Right cardiac atrium (tissue), 5 donors: ENCODE results near the gene KRTAP24-1. TPM values are rescaled to one million over a fixed set of nuclear protein-coding genes. Genes with fewer than 3 reads are reported as not detected.

Source experiments
- ATAC-seq, 2 donors: fragments of 200-7000 bp; cut with Tn5 transposase; one replicate each; pipeline versions ENCODE4 v1.8.0 to v1.9.1; 2020; ENCODE audit warnings: moderate library complexity in 2 of 2, mild to moderate bottlenecking in 1 of 2
- DNase-seq, 3 donors: peaks; one replicate each; pipeline ENCODE4 v3.0.0-alpha.2; 2020
- H3K27ac ChIP-seq: one replicate; pipeline ENCODE4 v1.5.1; 2013; ENCODE audit warnings: mild to moderate bottlenecking, low read length, control low read depth, moderate library complexity
- H3K27me3 ChIP-seq: one replicate; pipeline ENCODE4 v1.6.1; 2013; ENCODE audit not compliant: control insufficient read depth, insufficient read depth
- H3K4me1 ChIP-seq: one replicate; pipeline ENCODE4 v1.6.1; 2013; ENCODE audit warnings: low read length; ENCODE audit not compliant: control insufficient read depth, insufficient read depth
- H3K4me3 ChIP-seq: one replicate; pipeline ENCODE4 v1.5.1; 2013; ENCODE audit warnings: low read length, control low read depth
- H3K9me3 ChIP-seq: one replicate; pipeline ENCODE4 v1.6.1; 2013; ENCODE audit warnings: low read length; ENCODE audit not compliant: control insufficient read depth
- WGBS: extraction: QIAGEN DNeasy Blood & Tissue Kit; methylation state at CpG from one replicate; pipeline ENCODE4 v1.1.7; 2013; 5-methylcytosine and 5-hydroxymethylcytosine counted together
- intact Hi-C, 4 donors: fragments of 100-400 bp; cut with DNase I; formaldehyde crosslinking; loops; one replicate each; pipeline versions ENCODE4 v1.11.0 to v1.14.0; 2022 to 2023
- polyA plus RNA-seq: library from polyadenylated mRNA; stranded (reverse); fragments of 200-250 nt; gene quantifications from one replicate; pipeline ENCODE4 v1.2.3, GENCODE V29; 2013
- total RNA-seq, 4 donors: library from RNA; stranded (reverse); fragmentation: NEBNext Ultra II Directional; extraction: Animal tissue kit (Norgen Biotek cat#: 25700); gene quantifications; one replicate each; pipeline ENCODE4 v1.2.1, GENCODE V29; 2021
- donor health status: healthy with polysubstance abuse.
- donor health status: DM: no; HTN: yes; CAD: no.
- donor health status: DM: no; HTN: no; CAD: no.
- donor health status: DM: no; HTN: yes; CAD: no; lungs with severe emphysema.
- donor health status: DM: yes; HTN: yes; CAD: no.

Gene KRTAP24-1
- total and polyA plus RNA-seq, 5 donors = not detected

DNA sequence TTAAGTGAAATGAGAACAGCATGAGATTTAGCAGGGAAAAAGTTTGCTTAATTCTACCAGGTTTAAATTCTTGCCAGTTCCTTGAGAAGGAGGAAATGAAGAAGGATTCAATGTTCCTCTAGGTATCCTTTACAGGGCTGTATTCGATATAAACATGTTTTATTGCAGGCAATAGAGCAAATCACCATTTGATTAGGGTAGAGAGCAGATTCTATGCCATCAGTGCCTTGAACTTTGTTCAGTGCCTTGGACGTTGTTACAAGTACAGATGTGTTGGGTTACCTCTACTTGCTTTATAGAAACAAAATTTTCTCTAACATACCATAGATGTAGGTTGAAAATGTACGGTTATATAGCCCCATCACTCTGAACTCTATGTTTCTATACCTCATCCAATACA is 48.7 kb downstream of the KRTAP24-1 start:
- intact Hi-C loops = no loop called here
- no peak for ATAC-seq
- Histone ChIP-seq H3K27me3 (no peaks in the 10 kb centered on the region), H3K4me1 (no peaks in the 10 kb centered on the region), H3K4me3 (no peak overlapping the region), H3K9me3 (no peaks in the 10 kb centered on the region), H3K27ac (no peak overlapping the region)
- DNase-seq = no peak
- WGBS = 74% methylated on average over 3 of the region's 3 CpGs

DNA sequence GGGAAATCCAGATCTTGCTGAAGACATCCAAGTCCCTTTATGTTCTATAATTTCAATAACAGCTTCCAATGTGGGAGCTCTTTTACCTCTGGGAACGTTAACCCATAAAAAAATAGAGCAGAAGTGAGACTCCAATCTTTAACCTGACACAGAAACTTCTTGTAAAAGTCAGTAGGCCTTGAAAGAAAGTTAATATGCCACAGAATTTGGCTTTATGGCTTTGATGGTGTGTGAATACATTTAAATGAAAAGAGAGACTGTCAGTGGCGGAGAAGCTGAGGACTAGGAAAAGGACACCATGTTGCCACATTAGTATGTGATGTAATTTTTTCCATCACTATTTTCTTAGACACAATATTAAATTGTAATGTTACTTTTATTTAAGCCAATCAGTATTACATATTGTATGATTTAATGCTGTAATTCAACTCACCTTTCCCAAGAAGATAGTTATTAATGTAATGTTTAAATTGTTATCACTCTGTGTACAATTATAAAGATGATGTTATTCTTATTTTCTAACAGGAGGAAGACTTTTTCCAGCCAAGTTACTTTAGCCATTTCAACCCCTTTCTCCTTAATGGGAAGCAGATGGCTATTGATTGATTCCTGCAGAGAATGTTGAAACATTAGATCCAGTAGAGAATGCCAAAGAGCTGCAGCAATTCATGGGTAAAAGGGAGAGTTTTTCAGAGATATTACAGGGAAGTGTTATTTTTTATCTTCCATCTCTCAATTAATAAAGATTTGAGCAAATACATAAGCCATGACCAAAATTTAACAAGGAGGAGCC is 49.3 kb downstream of the KRTAP24-1 start:
- Histone ChIP-seq H3K27ac (no peak overlapping the region), H3K4me3 (no peak overlapping the region), H3K27me3 (no peaks in the 10 kb centered on the region), H3K9me3 (no peaks in the 10 kb centered on the region), H3K4me1 (no peaks in the 10 kb centered on the region)
- 73% methylated on average over 2 of the region's 2 CpGs for WGBS
- ATAC-seq (no peak), DNase-seq (no peak)
- intact Hi-C loops = no loop called here

DNA sequence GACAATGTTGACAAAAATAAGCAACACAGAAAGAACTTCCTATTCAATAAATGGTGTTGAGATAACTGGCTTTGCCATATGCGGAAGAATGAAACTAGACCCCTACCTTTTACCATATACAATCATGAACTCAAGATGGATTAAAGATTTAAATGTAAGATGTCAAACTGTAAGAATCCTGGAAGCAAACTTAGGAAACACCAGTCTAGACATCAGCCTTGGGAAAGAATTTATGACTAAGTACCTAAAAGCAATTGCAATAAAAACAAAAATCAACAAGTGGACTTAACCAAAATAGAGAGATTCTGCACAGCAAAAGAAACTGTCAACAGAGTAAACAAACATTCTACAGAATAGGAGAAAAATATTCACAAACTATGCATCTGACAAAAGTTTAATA is 50.7 kb downstream of the KRTAP24-1 start:
- ATAC-seq = no peak
- H3K4me3 ChIP-seq = no peak overlapping the region
- no peak overlapping the region for H3K27ac ChIP-seq
- H3K27me3 ChIP-seq = no peaks in the 10 kb centered on the region
- H3K9me3 ChIP-seq = no peaks in the 10 kb centered on the region
- H3K4me1 ChIP-seq = peaks cover under 1% of the 10 kb centered on the region
- WGBS = 95% methylated on average over 1 of the region's 1 CpG
- intact Hi-C loops = no loop called here
- DNase-seq = no peak

Other genes starting within 250 kb of the KRTAP24-1 start
- not detected for gene CLDN17, start 116.1 kb downstream of the KRTAP24-1 start, total RNA-seq
- gene CLDN17, start 116.1 kb downstream of the KRTAP24-1 start, polyA plus RNA-seq = not detected
- not detected for gene CLDN8, start 66.9 kb downstream of the KRTAP24-1 start, total RNA-seq
- gene CLDN8, start 66.9 kb downstream of the KRTAP24-1 start, polyA plus RNA-seq = not detected
- not detected for gene KRTAP25-1, start 6.6 kb upstream of the KRTAP24-1 start, total RNA-seq
- not detected for gene KRTAP25-1, start 6.6 kb upstream of the KRTAP24-1 start, polyA plus RNA-seq
- gene KRTAP26-1, start 37.4 kb upstream of the KRTAP24-1 start, total RNA-seq = not detected
- not detected for gene KRTAP26-1, start 37.4 kb upstream of the KRTAP24-1 start, polyA plus RNA-seq
- not detected for gene KRTAP27-1, start 54.7 kb upstream of the KRTAP24-1 start, total RNA-seq
- not detected for gene KRTAP27-1, start 54.7 kb upstream of the KRTAP24-1 start, polyA plus RNA-seq
- gene KRTAP23-1, start 65.7 kb upstream of the KRTAP24-1 start, total RNA-seq = not detected
- gene KRTAP23-1, start 65.7 kb upstream of the KRTAP24-1 start, polyA plus RNA-seq = not detected
- gene KRTAP13-2, start 89.3 kb upstream of the KRTAP24-1 start, total RNA-seq = not detected
- not detected for gene KRTAP13-2, start 89.3 kb upstream of the KRTAP24-1 start, polyA plus RNA-seq
- not detected for gene KRTAP13-1, start 113.1 kb upstream of the KRTAP24-1 start, total RNA-seq
- not detected for gene KRTAP13-1, start 113.1 kb upstream of the KRTAP24-1 start, polyA plus RNA-seq
- gene KRTAP13-3, start 143.0 kb upstream of the KRTAP24-1 start, total RNA-seq = not detected
- gene KRTAP13-3, start 143.0 kb upstream of the KRTAP24-1 start, polyA plus RNA-seq = not detected
- not detected for gene KRTAP13-4, start 147.3 kb upstream of the KRTAP24-1 start, total RNA-seq
- gene KRTAP13-4, start 147.3 kb upstream of the KRTAP24-1 start, polyA plus RNA-seq = not detected
- gene KRTAP15-1, start 157.3 kb upstream of the KRTAP24-1 start, total RNA-seq = not detected
- gene KRTAP15-1, start 157.3 kb upstream of the KRTAP24-1 start, polyA plus RNA-seq = not detected
- not detected for gene KRTAP19-1, start 197.4 kb upstream of the KRTAP24-1 start, total RNA-seq
- not detected for gene KRTAP19-1, start 197.4 kb upstream of the KRTAP24-1 start, polyA plus RNA-seq
- gene KRTAP19-2, start 204.5 kb upstream of the KRTAP24-1 start, total RNA-seq = not detected
- not detected for gene KRTAP19-2, start 204.5 kb upstream of the KRTAP24-1 start, polyA plus RNA-seq
- not detected for gene KRTAP19-3, start 209.1 kb upstream of the KRTAP24-1 start, total RNA-seq
- gene KRTAP19-3, start 209.1 kb upstream of the KRTAP24-1 start, polyA plus RNA-seq = not detected
- not detected for gene KRTAP19-4, start 214.2 kb upstream of the KRTAP24-1 start, total RNA-seq
- not detected for gene KRTAP19-4, start 214.2 kb upstream of the KRTAP24-1 start, polyA plus RNA-seq
- not detected for gene KRTAP19-5, start 219.2 kb upstream of the KRTAP24-1 start, total RNA-seq
- not detected for gene KRTAP19-5, start 219.2 kb upstream of the KRTAP24-1 start, polyA plus RNA-seq